Dermis microvascular lymphatic vessel endothelial cell (primary cell): ENCODE results near the gene TPM2. TPM values are rescaled to one million over a fixed set of nuclear protein-coding genes. Genes with fewer than 3 reads are reported as not detected.

Experiments used
- DNase-seq, 2 donors: peaks; one replicate each; pipeline versions ENCODE4 v3.0.0 to v3.0.0-alpha.2; 2010; ENCODE audit warnings: low read depth in 2 of 2
- total RNA-seq: library from RNA; depleted of rRNA; stranded (reverse); fragments of >200 nt; gene quantifications from 2 replicates; pipeline ENCODE4 v1.2.1, GENCODE V29; 2014

TPM2 gene
- total RNA-seq, 1 donor from 2014 or later, result 6.2 TPM

DNA sequence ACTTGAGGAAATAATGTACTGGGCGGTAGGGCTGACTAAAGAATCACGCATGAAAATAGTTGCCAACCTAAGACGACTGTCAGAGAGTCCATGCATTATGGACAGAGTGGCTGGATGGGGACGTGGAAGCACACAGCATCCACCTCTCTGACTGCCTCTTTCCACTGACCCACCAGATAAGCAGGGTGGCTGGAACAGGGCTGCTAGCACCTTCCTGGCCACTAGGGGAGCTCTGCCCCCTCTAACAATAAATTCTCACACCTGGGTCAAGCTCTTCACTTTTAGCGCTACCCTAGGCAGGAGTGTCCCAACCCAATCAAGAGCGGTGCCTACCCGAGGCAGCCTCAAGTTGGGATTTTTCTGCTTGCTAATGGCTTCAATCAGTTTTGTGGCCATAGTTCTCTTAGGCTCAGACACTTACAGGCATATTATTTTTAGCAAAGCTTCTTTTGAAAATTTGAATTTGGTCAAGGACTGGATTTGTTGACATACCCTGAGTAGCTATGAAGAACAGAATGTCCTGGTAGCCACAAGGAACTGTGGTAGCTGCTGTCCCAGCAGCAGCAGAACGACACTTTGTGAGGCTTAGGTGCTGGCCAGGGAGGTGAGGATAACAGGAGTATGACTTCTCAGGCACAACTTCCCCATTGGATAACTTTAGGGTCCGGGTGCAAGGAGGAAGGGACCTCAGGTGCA is 6.9 kb upstream of the TPM2 start:
- peak; percentile 38 to 64 for DNase-seq

DNA sequence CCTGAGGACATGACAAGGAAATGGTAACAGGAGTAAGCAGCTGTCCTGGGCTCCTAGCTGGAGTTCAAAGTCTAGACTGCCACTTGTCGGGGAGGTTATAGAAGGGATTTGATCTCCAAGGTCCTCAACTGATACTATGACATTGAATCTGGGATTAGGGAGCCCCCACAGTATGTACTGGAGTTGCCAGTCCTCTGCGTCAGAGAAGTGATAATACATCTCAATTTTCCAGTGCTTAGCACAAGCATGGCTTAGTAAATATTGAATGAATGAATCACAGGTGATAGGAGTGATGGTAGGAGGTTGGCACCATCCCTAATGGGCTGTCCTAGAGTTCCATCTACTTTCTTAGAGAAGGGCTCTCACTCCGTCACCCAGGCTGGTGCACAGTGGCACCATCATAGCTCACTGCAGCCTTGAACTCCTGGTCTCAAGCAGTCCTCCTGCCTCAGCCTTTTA is 6.2 kb upstream of the TPM2 start:
- DNase-seq, result no peak

DNA sequence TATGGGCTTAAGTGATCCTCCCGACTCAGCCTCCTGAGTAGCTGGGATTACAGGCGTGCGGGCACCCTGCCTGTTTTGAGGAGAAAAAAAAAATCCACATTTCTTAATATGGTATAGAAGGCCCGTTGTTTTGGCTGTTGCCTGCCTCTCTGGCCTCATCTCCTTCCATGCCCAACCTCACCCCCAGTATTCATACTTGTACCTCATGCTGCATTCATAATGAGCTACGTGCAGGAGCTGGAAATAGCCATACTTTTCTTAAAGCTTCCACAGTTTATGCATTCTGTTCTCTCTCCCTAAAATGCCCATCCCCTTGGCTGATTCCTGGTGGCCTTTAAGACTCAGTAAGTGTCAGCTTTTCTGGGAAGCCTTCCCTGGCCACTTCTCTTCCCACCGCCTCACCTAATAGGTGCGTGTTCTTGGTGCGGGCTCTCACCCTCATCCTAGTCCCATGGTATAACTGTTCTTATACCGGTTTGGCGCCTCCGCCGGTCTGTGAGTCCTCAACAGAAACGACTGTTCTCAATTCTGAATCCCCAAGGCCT is 2.1 kb upstream of the TPM2 start:
- DNase-seq, result no peak

DNA sequence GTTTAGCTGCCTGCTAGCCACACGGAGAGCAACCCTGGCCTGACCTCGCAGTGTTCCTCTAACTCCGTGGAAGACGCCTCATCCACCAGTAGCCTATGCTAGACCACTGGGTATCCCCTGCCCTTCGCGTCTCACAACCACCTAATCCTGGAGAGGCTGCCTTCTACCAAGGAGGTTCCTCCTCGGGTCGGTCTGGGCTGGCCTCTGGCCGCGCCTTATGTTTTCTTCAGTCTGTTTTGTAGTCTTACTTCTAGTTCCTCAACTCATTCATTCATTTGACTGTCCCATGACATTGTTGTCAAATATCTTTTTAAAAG is 1.6 kb upstream of the TPM2 start:
- DNase-seq, result no peak

DNA sequence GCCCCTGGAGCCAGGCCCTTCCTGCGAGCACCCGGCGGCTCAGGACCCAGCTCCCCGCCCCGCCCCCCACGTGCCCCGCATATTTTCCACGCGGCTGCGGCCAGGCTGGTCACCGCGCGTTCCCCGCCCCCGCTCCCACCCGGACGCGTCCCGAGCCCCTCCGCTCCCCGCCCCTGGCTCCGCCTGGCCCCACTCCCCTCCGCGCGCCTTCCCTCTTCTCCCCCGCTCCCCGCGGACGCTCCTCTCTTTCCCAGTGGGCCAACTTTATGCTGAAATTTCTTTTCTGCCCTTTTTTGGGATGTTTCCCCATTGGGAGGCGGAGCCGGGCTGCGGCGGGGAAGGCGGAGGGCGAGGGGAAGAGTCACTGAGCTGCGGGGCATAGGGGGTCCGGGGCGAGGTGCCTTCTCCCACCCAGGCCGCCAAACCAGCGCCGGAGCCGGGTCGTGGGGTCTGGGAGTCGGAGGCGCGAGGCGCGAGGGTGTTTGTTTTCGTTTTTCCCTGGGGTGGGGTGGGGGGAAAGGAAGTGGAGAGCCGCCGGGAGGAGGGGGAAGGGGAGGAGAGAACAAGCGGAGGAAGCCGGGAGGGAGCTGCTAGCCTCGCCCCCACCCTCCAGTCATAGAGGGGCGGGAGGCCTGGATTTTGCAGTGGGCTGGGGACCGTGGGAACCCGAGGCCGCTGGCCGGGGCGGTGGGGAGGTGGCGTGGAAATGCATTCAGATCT is 1.0 kb upstream of the TPM2 start:
- peak; percentile 30 to 80 for DNase-seq

DNA sequence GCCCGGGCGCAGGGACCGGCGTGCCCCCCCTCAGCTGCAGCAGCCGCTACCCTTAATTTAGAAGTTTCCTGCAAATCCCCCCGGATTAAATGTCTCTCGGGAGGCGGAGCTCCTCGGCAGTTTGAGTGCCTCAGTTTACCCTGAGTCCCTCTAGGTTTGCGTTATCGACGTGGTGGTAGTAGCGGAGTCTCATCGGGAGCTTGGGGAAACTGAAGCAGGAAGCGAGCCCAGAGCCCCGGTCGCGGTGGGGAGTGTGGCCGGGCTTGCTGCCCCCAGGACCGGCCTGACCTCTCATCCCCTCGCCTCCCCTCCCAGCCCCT is 529 bp upstream of the TPM2 start:
- DNase-seq, result no peak

DNA sequence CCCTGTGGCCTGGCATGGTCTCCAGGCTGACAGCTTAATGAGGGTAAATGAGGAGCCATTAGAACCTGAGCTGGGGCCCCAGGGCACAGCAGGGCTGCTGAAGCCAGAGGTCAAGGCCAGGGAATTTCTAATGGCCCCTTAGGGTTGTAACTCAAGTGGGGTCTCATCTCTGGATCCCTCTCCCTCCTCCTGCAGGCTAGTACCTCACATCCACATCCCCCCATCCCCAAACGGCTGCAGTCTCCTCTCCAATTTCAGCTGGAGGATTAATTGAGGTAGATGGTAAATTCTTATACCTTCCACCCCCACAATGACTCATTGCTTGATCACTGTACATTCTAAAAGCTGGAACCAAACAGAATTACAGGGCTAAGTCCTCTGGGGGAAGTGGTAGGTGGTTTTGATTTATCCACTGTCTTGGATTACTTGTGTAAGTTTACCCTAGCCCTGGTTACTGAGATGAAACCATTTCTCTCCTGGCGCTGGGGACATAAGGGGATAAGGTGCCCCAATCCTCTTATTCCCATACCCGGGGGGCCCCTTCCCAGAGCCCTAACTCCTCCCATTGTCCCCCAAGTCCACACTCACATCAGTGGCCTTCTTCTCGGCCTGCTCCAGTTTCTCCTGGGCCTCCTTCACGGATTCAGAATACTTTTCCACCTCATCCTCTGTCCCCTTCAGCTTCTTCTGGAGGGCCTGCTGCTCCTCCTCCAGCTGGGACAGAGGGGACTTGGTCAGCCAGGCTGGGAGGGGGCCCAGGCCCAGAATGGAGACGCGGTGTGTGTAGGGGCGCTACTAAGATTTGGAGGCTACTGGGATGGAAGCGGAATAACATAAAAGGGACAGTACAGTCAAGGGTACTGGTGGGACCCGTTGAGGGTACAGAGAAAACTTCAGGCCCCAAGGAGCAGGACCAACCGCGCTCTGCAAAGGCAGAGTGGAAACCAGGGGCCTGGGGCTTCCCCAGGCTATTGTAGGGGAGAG is 875 bp downstream of the TPM2 start:
- DNase-seq, result peak in 1 of 2 donors; percentile 21

DNA sequence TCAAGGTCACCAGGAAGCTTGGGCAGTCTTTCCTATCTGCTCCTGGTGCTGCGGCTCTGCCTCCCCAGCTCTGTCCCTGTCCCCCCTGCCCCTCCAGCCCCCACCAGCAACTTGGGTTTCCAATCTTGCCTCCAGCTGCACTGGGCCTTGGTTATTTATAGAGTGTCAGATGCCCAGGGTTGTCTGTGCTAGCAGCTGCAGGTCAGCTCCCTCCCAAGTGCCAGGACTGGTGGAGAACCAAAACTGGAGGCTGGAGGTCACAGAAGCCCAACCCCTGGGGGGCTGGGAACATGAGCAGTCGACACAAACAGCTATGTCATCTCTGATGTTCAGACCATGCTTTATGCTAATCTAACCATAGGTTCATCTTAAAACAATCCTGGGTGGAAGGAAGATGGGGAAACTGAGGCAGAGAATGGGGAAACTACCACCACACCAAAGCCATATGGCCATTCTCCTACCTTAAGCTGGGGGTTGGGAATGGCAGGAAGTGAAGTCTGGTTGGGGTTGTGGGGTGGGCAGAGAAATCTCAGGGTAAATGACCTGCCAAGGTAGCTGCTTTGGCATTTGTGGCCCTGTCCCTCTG is 1.7 kb downstream of the TPM2 start:
- no peak for DNase-seq

DNA sequence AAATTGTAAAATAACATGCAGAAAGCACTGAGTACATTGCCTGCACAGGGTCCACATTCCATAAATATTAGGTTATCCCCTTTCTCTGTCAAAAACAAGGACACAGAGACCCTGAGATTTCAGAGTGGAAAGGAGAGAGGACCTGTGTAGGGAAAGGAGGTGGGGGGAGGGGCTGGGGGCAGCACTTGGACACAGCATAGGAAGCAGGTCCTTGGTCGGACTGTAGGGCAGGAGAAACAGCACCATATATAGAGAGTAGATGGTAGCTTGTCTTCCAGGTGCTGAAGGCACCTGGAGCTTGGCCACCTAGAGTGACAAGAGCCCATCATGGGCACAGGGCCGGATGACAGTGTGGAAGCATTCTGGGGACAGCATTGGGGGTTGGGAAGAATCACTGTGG is 2.4 kb downstream of the TPM2 start:
- no peak for DNase-seq

DNA sequence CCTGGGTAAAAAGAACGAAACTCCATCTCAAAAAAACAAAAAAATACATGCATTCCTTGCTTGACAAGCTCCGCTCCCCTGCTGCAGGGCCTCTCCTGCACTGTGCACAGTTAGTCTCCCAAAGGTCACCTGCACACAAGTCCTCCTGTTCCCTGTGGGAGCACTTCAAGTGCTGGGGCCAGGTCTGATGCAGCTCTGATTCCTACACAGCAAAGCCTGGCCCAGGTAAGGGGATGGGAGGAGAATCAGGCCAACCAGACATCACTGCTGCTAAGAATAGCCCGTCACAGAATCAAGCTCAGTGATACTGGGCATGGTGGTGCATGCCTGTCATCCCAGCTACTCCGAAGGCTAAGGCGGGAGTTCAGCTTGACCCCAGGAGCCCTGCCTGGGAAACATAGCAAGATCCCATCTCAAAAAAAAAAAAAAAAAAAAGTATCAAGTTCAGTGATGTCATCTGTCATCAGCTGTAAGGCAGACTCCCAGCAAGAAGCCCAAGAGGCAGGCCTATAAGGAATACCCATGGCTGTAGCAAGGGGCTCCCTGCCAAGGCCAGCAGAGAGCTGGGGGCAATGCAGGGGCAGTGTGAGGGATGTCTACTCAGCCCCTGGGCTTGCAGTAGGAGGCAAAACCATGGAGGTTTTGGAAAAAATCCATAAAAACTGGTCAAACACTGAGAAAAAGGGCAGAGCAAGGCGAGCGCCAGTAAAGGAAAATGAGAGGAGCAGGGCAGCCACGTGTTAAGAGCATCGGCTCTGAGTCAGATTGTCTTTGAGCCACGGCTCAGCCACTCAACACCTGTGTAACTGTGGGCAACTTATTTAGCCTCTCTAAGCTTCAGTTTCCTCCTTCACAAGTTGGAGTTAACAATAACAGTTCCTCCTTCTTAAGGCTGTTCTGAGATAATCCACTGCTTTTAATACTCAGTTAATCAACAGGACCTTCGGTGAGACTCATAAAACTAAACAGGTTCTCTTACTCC is 3.2 kb downstream of the TPM2 start:
- no peak for DNase-seq

DNA sequence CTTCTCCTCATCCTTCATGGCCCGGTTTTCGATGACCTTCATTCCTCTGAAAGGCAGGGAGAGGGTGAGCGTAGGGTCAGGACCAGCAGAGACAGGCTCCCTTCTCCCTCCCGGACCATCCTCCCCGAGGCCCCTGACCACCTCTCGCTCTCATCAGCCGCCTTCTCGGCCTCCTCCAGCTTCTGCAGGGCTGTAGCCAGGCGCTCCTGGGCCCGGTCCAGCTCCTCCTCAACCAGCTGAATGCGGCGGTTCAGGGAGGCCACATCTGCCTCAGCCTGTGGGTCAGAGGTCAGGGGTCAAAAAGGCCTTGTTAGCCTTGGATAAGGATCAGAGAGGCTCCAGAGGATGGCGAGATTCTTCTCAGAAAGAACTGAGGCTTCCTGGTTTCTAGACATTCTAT is 4.2 kb downstream of the TPM2 start:
- no peak for DNase-seq

DNA sequence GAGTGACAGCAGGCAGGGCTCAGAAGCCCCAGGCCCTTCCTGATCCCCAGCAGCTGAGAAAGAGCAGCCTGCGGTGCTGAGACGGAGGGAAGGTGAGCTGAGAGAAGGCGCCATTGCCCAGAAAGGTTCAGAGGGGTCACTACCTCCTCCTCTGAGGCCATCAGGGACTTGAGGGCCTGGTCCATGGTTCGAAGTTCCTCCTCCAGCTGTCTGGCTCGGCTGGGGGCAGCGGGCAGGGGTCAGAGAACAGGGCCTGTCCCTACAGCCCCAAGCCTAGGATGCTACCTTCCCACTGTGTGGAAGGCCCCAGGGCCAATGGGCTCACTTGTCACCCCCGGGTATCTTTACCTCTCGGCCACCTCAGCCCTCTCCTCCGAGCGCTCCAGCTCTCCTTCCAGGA is 4.8 kb downstream of the TPM2 start:
- DNase-seq, result no peak

DNA sequence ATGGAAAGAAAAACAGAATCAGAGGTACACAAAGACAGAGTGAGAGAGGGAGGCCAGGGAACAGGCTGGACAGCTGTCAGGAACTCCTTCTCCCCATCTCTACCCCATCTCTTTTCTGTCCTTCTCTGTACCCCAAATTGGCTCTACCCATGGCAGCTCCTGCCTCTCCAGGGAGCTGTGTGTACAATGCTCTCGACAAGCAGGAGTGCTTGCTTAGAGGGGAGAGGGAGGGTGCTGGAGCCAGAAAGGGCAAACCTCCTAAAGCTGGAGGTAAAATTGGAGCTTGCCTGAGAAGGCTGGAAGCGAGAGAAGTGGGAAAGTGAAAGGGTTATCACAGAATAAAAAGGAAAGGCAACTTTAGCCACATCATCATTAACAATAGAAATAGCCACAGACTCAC is 6.4 kb downstream of the TPM2 start:
- no peak for DNase-seq

DNA sequence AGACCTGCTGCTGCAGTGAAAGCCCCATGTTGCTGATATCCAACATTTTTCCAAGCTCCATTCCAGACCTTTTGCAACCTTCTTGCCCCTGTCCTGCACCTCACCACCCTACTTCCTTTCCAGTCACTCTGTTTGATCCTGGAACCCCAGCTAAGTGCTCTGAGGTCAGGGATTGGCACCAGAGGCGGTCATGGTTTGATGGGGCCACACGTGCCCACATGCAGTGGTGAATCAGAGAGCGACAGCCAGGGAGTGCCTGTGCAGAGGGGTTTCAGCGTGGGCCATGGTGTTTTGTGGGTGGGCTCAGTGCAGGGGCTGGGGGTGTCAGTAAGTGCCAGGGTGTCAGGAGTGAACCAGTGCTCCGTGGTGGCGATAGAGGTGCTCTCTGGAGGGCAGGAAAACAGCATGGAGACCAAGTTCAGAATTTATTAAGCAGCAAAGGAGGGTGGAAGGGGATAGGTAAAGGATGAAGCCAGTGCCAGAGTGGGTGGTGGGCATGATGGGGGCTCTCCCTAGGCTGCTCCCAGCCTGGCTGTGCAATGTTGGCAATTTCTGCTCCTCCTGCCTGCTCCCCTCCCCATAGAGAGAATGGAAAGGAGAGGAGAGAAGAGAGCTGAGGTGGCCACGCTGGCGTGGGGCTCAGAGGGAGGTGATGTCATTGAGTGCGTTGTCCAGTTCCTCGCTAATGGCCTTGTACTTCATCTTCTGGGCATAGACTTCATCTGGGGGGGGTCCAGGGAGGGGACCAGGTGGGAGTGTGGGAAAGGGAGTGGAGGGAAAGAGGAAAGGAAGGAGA is 7.0 kb downstream of the TPM2 start:
- DNase-seq, result no peak

DNA sequence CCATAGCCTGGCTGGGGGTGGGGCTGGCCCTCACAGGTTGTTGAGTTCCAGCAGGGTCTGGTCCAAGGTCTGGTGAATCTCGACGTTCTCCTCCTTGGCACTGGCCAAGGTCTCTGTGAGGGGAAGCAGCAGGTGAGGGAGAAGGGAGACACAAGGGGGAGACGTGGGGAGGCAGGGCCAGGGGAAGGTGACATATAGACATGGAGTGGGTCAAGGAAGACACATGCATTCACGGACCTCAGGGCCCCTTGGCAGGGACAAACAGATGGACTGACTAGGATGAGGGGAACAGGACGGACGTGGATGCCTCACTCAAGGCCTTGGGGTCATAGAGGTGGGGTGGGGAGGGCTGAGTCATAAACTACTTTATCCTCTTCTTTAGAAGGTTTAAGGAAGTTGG is 7.7 kb downstream of the TPM2 start:
- no peak for DNase-seq

DNA sequence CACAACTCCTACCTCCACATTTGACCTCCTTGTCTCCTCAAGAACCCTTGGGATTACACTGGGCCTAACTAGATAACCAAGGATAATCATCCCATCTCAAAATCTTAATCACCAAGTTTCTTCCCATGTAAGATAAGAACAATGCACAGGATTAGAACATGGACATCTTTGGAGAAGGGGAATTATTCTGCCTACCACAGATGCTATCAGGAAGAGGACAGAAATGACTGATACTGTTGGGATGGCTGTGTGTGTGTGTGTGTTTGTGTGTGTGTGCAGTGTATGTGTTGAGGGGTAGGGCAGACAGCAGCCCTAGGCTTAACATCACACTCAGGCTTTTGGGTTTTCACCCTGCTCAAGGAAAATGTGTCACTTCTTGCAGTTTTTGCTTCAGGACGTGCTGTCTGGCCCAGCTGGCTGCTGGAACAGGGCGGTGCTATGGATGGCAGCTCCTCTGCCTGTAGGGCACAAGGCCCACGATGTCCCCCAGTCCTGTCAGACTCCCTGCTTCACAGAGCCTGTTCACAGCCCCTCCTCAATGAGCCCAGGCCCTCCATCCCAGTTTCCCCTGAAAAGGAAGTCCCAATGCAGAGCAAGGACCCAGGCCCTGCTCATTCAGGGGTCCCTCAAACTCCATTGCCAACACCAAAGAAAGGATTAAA is 8.3 kb downstream of the TPM2 start:
- DNase-seq, result no peak

DNA sequence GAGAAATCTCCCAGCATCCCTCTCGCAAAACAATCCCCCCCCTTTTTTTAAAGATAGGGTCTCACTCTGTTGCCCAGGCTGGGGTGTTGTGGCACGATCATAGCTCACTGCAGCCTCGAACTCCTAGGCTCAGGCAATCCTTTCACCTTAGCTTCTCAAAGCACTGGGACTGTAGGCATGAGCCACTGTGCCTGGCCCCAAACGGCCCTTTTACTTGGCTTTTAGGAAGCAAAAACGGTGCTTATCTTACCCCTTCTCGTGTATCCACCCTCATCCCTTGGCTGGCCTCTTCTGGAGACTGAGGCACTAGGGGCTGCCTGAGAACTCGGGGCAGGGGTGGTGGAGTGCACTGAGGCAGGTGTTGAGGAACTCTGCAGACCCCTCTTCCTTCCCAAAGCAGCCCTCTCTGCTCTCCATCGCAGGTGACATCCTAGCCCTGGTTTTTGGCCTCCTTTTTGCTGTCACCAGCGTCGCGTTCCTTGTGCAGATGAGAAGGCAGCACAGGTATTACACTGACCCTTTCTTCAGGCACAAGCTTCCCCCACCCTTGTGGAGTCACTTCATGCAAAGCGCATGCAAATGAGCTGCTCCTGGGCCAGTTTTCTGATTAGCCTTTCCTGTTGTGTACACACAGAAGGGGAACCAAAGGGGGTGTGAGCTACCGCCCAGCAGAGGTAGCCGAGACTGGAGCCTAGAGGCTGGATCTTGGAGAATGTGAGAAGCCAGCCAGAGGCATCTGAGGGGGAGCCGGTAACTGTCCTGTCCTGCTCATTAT is 9.2 kb downstream of the TPM2 start:
- no peak for DNase-seq

DNA sequence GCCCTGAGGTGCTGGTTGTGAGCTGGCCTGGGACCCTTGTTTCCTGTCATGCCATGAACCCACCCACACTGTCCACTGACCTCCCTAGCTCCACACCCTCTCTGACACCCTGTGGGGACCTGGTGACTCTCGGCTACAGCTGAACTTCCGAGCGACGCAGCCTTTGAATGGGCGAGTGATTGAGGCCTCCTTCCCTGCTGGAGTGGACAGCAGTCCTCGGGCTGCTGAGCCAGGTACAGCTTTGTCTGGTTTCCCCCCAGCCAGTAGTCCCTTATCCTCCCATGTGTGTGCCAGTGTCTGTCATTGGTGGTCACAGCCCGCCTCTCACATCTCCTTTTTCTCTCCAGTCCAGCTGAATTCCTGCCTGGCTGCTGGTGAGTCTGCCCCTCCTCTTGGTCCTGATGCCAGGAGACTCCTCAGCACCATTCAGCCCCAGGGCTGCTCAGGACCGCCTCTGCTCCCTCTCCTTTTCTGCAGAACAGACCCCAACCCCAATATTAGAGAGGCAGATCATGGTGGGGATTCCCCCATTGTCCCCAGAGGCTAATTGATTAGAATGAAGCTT is 9.9 kb downstream of the TPM2 start:
- DNase-seq, result no peak
